NAMALWA (cell line): ENCODE data around the gene OLA1.
A peak's percentile ranks its signal among the peaks of the same experiment; 100 is the strongest.
"Not testable (repeated sequence)": the region's sequence is repeated elsewhere in the genome, so short reads cannot be mapped to it uniquely, and the experiment has no call there.

Source experiments
- DNase-seq: peaks from one replicate; pipeline ENCODE4 v3.0.0-alpha.2; 2015; ENCODE audit warnings: low spot score

OLA1 gene

DNA sequence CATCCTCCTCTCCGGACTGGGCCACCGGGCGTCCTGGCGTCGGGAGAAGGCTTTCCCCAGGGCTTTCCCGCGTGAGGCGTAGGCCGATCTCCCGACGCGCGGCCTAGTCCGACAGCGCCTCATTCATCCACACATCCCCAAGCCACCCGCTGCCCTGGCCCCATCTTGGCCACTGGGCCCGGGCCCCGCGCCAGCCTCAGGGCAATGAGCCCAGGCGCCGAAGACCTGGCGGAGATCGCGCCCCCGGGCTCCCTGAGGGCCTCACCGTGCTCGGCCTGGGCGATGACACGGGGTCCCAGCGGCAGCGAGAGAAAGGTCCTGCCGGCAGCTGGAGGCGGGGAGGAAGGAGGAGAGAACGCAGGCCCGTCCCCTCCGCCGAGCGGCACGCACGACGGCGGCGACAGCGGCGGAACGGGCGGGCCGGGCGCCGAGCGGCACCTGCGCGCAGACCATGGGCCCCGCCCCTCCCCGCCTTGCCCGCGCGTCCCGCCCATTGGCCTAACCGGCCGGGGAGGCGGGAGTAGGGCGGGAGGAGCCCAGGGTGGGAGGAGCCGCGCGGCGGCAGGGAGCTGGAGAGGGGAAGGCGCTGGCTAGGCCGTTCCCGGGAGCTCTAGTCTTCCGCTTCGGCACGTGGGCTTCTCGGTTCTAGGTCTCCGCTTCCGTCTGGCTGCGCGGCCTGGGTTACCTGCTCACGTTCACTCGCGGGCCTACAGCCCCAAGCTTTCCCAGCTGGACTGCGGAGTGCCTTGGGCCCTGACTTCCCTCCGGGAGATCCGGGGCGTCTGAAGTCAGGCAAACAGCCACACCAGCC, at the start of gene OLA1:
Gene OLA1 (minus strand): TSS at position 346 of the 811 bp plus-strand sequence. CDS start 1,717 bp downstream, outside the sequence.
- DNase-seq, result peak; percentile 95

DNA sequence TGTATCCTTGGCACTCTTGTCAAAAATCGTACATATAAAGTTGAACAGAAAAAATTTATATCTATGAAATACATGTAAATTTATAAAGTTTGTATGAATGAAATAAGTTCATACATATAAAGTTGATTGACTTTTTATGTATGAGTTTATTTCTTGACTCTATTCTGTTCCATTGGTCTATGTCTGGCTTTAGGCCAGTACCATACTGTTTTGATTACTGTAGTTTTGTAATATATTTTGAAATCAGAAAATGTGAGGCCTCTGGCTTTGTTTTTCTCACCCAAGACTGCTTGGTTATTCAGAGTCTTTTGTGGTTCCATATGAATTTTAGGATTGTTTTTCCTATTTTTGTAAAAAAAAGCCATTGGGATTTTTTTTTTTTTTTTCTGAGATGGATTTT, 44.6 kb upstream of the OLA1 start:
- no peak for DNase-seq

DNA sequence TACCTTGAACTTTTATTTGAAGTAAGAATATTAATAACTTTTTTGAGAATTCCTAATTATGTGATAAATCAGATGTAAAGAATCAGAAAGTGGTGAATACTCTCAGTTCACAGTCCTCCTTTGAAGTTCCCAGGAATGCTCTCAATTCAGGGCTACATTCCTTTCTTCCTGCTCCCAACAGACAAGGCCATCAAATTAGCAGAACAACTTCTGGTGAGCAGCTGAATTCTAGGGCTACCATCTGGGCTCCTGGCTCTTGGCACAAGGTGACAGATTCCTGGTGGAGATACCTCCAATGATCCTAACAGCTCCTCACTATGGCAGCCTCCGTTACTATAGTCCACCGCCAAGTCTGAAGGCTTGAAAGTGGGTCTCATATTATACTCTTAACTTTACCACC, 37.8 kb upstream of the OLA1 start:
- DNase-seq, result no peak

- no peak for DNase-seq
Observed at GRCh38 chr2:174282441-174282840, 34.1 kb upstream of the OLA1 start.

DNA sequence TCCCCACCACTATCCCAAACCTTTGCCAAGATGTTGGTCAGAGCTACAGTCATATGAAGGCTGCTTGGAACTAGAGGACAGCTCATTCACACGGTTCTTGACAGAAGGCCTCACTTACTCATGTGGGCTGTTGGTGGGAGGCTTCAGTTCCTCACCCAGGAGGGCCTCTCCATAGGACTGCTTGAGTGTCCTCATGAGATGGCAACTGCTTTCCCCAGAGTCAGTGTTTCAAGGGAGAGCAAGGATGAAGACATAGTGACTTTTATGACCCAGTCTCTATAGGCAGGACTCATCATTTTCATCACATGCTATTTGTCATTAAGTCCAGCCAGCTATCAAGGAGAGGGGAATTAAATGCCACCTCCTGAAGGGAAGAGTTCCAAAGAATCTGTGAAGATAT, 33.4 kb upstream of the OLA1 start:
- DNase-seq, result no peak

GRCh38 chr2:174280596-174280995, 32.3 kb upstream of the OLA1 start:
- no peak for DNase-seq

DNA sequence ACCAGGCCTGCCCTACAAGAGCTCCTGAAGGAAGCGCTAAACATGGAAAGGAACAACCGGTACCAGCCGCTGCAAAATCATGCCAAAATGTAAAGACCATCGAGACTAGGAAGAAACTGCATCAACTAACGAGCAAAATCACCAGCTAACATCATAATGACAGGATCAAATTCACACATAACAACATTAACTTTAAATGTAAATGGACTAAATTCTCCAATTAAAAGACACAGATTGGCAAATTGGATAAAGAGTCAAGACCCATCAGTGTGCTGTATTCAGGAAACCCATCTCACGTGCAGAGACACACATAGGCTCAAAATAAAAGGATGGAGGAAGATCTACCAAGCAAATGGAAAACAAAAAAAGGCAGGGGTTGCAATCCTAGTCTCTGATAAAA, 21.9 kb upstream of the OLA1 start:
- DNase-seq, result not testable (repeated sequence)

DNA sequence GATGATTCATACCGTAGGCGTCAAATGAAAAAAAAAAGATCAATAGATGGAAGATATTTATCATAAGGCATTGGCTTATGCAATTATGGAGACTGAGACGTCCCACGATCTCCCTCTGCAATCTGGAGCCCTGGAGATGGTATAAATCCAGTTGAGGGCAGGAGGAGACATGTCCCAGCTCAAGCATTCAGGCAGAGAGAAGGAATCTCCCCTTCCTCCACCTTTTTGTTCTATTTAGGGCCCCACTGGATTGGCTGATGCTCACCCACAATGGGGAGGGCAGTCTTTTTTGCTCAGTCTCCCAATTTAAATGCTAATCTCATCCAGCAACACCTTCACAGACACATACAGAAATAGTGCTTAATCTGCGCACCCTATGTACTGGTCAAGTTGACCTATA, 18.0 kb upstream of the OLA1 start:
- no peak for DNase-seq

GRCh38 chr2:174263997-174264396, 15.7 kb upstream of the OLA1 start:
- DNase-seq, result no peak

DNA sequence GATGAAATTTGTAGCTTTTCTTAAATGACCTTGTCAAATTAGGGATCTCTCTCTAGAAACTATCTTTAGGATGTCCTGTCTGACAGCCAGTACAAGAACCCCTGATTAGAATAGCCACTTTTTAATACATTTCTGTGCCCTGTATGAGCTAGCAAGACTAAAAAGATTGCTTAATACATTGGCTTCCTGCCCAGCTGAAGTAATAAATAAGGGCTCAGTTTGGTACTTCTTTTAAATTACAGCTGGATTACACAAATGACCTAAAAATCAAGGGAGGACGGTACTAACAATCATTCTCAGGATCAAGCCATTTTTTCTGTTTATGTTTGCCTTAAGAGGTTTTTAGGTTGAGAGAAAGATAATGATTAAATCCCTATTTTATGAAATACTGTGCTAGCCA, 11.6 kb upstream of the OLA1 start:
- DNase-seq, result no peak

GRCh38 chr2:174254267-174254666, 5.9 kb upstream of the OLA1 start:
- DNase-seq, result no peak

DNA sequence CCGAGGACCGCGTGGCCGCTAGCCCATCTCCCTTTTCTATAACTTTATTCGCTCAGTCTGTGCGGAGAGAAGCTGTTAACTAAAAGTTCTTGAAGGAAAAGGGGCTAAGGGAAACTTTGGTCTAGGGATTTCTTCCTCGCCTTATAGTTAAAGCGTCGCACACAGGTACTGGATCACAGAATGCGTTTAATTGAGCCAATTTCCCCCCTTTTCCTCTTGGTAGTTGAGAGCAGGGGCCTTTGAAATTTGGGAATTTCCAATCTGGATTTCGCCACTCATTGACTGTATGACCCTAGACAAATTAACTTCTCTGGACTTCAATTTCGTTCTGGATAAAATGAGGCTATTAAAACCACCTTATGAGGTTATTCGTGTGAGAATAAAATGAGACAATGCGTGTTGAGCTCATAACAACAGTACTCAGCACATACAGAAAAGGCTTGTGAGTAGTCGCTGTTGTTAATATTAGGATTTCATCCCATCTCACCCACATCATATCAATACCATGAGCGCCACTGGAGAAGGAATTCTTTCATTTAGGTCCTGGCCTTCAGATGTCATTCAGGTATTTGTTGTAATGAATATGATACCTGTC, 763 bp upstream of the OLA1 start:
- no peak for DNase-seq

DNA sequence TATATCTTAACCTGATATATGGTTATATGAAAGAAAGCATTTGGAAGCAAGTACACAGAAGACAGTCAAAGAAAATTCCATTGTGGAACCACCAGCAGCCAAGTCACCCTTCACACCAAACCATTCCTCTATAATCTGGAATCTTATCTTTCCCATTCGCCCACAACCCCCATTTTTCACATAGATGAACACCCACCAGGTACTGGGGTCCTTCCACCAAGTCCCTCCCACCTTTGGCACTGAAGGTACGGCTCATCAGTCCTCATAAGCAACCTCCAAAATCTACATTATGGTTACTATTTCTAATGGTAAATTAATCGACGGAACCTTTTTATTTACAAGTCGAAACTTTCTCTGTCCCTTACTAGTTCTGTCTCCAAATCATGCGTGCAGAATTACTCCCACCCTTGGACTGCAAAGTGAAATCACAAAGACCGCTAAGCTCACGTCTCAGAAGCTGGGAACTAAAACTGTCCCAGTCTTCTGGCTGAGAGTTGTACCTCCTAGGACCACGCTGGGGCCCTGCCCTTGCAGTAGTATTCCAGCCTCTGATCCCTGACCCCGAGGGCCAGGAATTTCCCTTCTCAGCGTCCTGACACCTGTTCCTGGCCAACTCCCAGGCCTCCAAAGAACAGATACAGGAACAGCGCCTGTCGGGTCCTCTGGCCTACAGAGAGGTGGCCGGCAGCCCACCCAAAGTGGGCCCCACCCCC, 702 bp downstream of the OLA1 start:
- DNase-seq, result peak; percentile 57

GRCh38 chr2:174246944-174247381, 1.4 kb downstream of the OLA1 start:
- no peak for DNase-seq

GRCh38 chr2:174245628-174246027, 2.7 kb downstream of the OLA1 start:
- not testable (repeated sequence) for DNase-seq

DNA sequence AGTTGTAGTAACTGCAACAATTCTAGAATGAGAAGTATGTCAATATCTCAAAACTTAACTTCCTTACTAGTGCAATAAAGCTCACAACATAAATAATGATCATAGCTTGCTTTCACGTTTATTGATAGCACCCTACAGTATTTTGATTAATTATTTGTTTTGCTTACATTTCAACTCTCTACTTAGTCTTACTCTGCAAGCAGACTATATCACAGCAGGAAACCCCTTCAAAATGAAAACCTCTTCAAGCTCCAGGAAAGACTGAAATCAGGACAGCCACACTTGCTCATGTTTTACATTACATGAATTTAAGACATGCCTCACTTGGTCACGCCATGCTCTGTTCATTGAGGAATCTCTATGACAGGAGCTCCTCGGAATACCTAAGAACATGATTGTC, 3.3 kb downstream of the OLA1 start:
- no peak for DNase-seq

GRCh38 chr2:174243812-174244211, 4.5 kb downstream of the OLA1 start:
- DNase-seq, result no peak

- no peak for DNase-seq
Observed at GRCh38 chr2:174240097-174240496, 8.2 kb downstream of the OLA1 start.

DNA sequence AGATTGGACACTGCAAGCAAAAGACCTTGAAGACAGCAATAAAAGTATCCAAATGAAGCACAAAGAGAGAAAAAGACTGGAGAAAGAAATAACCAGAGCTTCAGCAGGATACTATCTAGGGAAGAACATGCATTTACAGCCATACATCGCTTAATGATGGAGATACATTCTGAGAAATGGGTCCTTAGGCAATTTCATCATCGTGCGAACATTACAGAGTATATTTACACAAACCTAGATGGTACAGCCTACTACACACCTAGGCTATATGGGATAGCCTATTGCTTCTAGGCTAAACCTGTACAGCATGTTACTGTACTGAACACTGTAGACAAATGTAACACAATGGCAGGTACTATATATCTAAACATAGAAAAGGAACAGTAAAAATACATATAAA, 11.9 kb downstream of the OLA1 start:
- DNase-seq, result no peak

DNA sequence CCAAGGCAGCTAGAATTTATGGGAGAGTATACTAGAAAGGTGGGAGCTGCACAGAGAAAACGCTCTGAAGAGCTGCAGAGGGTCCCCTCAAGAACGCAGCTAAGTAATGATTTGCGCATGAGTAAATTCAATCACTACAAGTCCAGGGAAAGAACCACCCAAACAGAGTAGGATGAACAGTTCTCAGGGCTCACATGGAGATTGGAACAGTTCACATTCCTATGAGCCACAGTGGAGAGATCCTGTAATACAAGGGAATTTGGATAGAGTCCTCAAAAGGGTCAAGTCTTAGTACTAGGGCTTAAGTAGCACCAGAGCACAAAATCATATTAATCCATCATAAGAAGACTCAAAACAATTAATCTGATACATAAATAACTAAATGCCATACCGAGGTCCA, 12.7 kb downstream of the OLA1 start:
- no peak for DNase-seq

- DNase-seq, result no peak
Observed at GRCh38 chr2:174233771-174234275, 14.5 kb downstream of the OLA1 start.

DNA sequence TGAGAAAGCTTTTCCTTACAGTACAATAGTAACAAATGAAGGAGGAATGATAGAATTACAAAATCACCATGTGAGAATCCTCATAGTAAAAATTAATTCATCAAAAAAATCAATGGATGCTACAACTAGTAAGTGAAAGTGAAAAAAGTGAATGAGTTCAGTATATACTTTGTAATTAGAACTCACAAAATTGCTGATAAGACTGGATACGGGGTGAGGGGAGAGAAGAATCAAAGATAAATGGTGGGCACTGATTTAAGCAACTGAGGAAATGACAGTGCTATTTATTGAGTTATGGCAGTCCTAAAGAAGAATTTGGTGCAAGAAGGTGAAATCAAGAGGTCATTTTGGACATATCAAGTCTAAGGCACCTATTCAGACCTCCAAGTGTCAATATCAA, 20.6 kb downstream of the OLA1 start:
- DNase-seq, result no peak
